Lung (tissue), 12 donors: ENCODE results near the gene PRICKLE1. TPM values are rescaled to one million over a fixed set of nuclear protein-coding genes. Genes with fewer than 3 reads are reported as not detected.

Experiments used
- ATAC-seq: fragments of 200-7000 bp; cut with Tn5 transposase; one replicate; pipeline ENCODE4 v1.9.1; 2020; ENCODE audit warnings: moderate number of reproducible peaks; ENCODE audit not compliant: insufficient read depth, low FRiP score
- DNase-seq, 3 donors: peaks; one replicate each; pipeline ENCODE4 v3.0.0-alpha.2; 2013 to 2017
- H3K27ac ChIP-seq, 2 donors: one replicate each; pipeline ENCODE4 v1.5.1; 2013; ENCODE audit warnings: mild to moderate bottlenecking in 2 of 2, moderate library complexity in 2 of 2, control low read depth in 1 of 2, inconsistent platforms in 1 of 2, low read depth in 1 of 2, low read length in 1 of 2
- H3K27me3 ChIP-seq, 3 donors: one replicate each; pipeline ENCODE4 v1.5.1; 2013; ENCODE audit warnings: low read length in 2 of 3; ENCODE audit not compliant: control insufficient read depth in 3 of 3, insufficient read depth in 3 of 3
- H3K36me3 ChIP-seq, 4 donors: one replicate each; pipeline ENCODE4 v1.5.1; 2013; ENCODE audit warnings: low read length in 4 of 4, mild to moderate bottlenecking in 1 of 4, moderate library complexity in 1 of 4; ENCODE audit not compliant: control insufficient read depth in 4 of 4, insufficient read depth in 4 of 4
- H3K4me1 ChIP-seq, 5 donors: one replicate each; pipeline ENCODE4 v1.5.1; 2013; ENCODE audit warnings: low read length in 5 of 5, mild to moderate bottlenecking in 2 of 5, moderate library complexity in 1 of 5; ENCODE audit not compliant: control insufficient read depth in 5 of 5, insufficient read depth in 5 of 5
- H3K4me3 ChIP-seq: one replicate; pipeline ENCODE4 v1.5.1; 2013; ENCODE audit warnings: mild to moderate bottlenecking, control low read depth, moderate library complexity
- H3K9ac ChIP-seq, 2 donors: one replicate each; pipeline ENCODE4 v1.5.1; 2013; ENCODE audit warnings: low read length in 2 of 2, control low read depth in 1 of 2; ENCODE audit not compliant: insufficient read depth in 1 of 2
- H3K9me3 ChIP-seq, 4 donors: one replicate each; pipeline ENCODE4 v1.5.1; 2013; ENCODE audit warnings: low read length in 3 of 4, mild to moderate bottlenecking in 1 of 4, moderate library complexity in 1 of 4; ENCODE audit not compliant: control insufficient read depth in 4 of 4, insufficient read depth in 3 of 4
- CTCF ChIP-seq: IDR thresholded peaks from 2 replicates; pipeline ENCODE4 v1.5.1; 2012; ENCODE audit warnings: mild to moderate bottlenecking; ENCODE audit errors: control extremely low read depth, extremely low read depth
- WGBS, 2 donors: extraction: QIAGEN DNeasy Blood & Tissue Kit; methylation state at CpG; one replicate each; pipeline ENCODE4 v1.1.7; 2013; 5-methylcytosine and 5-hydroxymethylcytosine counted together
- polyA plus RNA-seq, 2 donors: library from polyadenylated mRNA; stranded (reverse); fragments of 200-250 nt; gene quantifications; one replicate each; pipeline ENCODE4 v1.2.1, GENCODE V29; 2013
- total RNA-seq, 2 donors: library from RNA; depleted of rRNA in 1 of 2; stranded (reverse); fragments of >200 nt in 1 of 2; gene quantifications; one replicate each; pipeline ENCODE4 v1.2.1, GENCODE V29; 2014 to 2021
- donor health status: control.
- donor health status: control.
- donor health status: Bipolar disorder and iron deficiency.
- donor health status: healthy.
- donor health status: DM: yes; HTN: yes; CAD: no.

PRICKLE1 gene
- total and polyA plus RNA-seq, 4 donors: 2.1 to 60.1 (median 7.8) TPM

- Histone ChIP-seq H3K9me3 (no peaks in the 10 kb centered on the region), H3K27ac (no peak overlapping the region), H3K4me3 (no peak overlapping the region), H3K9ac (no peak overlapping the region), H3K27me3 (no peaks in the 10 kb centered on the region), H3K36me3 (peaks cover 7 to 45% (median 25%) of the 10 kb centered on the region in 4 donors), H3K4me1 (peaks cover 0 to 14% (median 0%) of the 10 kb centered on the region in 5 donors)
- no peak for TF ChIP-seq CTCF
- ATAC-seq (no peak), DNase-seq (no peak)
- WGBS, 2 donors: 24 to 43% methylated on average over 9 of the region's 9 CpGs
Measured at GRCh38 chr12:42468341-42468821, 121.2 kb downstream of the PRICKLE1 start.

- H3K36me3 ChIP-seq: peaks cover 3 to 46% (median 26%) of the 10 kb centered on the region in 4 donors
- no peak for ATAC-seq
Measured at GRCh38 chr12:42463671-42464070, 125.9 kb downstream of the PRICKLE1 start.

GRCh38 chr12:42462486-42462885 lies 127.1 kb downstream of the PRICKLE1 start:
- no peak for TF ChIP-seq CTCF
- no peak overlapping the region for H3K27ac ChIP-seq
- H3K4me3 ChIP-seq: no peak overlapping the region
- ATAC-seq (no peak), DNase-seq (no peak)
- H3K27me3 ChIP-seq: no peaks in the 10 kb centered on the region
- no peak overlapping the region for H3K9ac ChIP-seq
- peaks cover 0 to 1% (median 0%) of the 10 kb centered on the region in 5 donors for H3K4me1 ChIP-seq
- WGBS, 2 donors: 28 to 54% methylated on average over 3 of the region's 3 CpGs
- H3K36me3 ChIP-seq: peaks cover 3 to 43% (median 21%) of the 10 kb centered on the region in 4 donors
- no peaks in the 10 kb centered on the region for H3K9me3 ChIP-seq

More at GRCh38 chr12:42463671-42464070, 125.9 kb downstream of the PRICKLE1 start:
- no peaks in the 10 kb centered on the region for H3K9me3 ChIP-seq
- no peaks in the 10 kb centered on the region for H3K27me3 ChIP-seq
- peaks cover 0 to 3% (median 0%) of the 10 kb centered on the region in 5 donors for H3K4me1 ChIP-seq
- no peak overlapping the region for H3K4me3 ChIP-seq
- no peak for DNase-seq
- H3K9ac ChIP-seq: no peak overlapping the region
- H3K27ac ChIP-seq: no peak overlapping the region
- TF ChIP-seq CTCF: no peak
- 95 to 97% methylated on average over 4 of the region's 4 CpGs for WGBS, 2 donors

GRCh38 chr12:42459336-42459847 lies 130.2 kb downstream of the PRICKLE1 start:
- peaks cover 3 to 24% (median 9%) of the 10 kb centered on the region in 4 donors for H3K36me3 ChIP-seq
- WGBS, 2 donors: 94% methylated on average over 12 of the region's 12 CpGs

More at GRCh38 chr12:42459336-42459847, 130.2 kb downstream of the PRICKLE1 start:
- no peak for ATAC-seq
- no peak for TF ChIP-seq CTCF
- no peak overlapping the region for H3K4me3 ChIP-seq
- H3K27me3 ChIP-seq: no peaks in the 10 kb centered on the region
- no peak for DNase-seq
- H3K4me1 ChIP-seq: no peaks in the 10 kb centered on the region
- no peaks in the 10 kb centered on the region for H3K9me3 ChIP-seq
- H3K9ac ChIP-seq: no peak overlapping the region
- no peak overlapping the region for H3K27ac ChIP-seq
